Fibroblast of peridontal ligament (primary cell): ENCODE results near the gene LTBP4.
"Not testable (repeated sequence)": the region's sequence is repeated elsewhere in the genome, so short reads cannot be mapped to it uniquely, and the experiment has no call there.

Experiments used
- DNase-seq: peaks from one replicate; pipeline ENCODE4 v3.0.0-alpha.2; 2010; ENCODE audit errors: extremely low read depth

The LTBP4 gene

DNA sequence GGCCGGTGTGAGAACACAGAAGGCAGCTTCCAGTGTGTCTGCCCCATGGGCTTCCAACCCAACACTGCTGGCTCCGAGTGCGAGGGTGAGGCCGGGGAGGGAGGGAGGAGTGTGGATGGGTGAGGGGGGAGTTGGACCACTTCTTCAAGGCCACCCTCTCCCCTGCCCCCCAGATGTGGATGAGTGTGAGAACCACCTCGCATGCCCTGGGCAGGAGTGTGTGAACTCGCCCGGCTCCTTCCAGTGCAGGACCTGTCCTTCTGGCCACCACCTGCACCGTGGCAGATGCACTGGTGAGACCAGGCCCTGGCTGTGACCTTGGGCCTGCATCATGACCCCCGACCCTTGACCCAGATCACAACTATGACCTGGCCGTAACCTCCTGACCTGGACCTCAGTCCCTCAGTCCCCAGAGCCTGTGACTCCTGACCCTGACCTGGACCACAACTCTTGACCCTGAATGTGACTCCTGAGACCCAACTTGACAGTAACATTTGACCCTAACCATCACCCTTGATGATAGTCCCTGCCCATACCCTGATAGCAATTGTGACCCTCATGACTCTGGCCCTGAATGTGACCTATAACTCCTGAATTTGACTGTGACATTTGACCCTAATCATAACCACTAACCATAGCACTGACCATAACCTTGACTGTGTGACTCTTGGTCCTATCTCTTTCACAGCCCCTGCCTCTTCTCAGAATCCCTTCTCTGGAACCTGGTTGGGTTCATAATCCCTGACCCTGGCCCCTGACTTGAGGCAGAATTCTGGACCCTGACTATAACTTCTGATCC lies 10.9 kb downstream of the LTBP4 start:
- DNase-seq, result no peak

GRCh38 chr19:40612831-40613689 lies 11.9 kb downstream of the LTBP4 start:
- no peak for DNase-seq

GRCh38 chr19:40613690-40614621 lies 12.8 kb downstream of the LTBP4 start:
- peak; percentile 76 for DNase-seq

DNA sequence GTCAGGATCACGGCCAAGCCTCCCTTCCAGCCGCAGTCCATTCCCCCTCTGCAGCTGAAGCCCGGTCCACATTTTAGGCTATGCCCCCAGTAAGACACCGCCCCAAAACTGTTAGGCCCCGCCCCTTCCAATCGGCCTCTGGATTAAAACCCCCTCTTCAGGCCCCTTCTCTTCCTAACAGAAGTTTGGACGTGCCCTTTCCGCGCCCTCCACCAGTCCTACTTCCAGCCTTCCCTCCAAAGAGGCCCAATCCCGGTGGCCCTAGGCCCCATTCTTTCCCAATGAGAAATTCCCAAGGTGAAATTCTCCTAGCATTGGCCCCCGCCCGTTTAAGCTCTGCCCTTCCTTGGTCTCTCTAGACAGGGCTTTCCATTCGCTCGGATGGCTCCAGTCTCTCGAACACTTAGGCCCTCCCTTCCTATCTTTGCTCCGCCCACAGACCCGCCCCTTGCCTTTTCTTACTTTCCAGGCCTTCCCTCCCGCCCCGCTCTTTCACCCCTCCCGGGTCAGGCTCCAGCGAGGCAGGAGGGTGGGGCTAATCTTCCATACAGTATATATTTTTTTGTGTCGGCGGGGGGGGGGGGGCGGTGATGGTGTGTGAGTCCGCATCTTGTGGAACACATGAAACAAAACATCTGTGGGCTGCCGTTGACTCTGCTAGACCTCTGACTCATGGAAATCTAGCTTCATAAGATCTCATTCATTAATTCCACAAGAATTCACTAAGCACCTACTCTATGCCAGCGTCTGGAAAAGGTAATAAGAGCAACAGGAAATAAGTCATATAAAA lies 13.6 kb downstream of the LTBP4 start:
- peak; percentile 94 for DNase-seq

GRCh38 chr19:40616178-40616577 lies 15.0 kb downstream of the LTBP4 start:
- DNase-seq, result no peak

DNA sequence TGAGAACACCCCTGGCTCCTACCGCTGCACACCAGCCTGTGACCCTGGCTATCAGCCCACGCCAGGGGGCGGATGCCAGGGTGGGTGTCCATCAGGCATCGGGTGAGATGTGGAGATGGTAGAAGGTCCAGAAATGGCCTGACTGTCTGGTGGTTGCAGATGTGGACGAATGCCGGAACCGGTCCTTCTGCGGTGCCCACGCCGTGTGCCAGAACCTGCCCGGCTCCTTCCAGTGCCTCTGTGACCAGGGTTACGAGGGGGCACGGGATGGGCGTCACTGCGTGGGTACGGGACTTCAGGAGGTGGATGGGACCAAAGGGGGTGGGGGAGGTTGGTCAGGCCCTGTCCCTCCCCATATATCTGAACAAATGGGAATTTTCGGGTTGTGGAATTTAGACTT lies 15.8 kb downstream of the LTBP4 start:
- no peak for DNase-seq

GRCh38 chr19:40617961-40618360 lies 16.8 kb downstream of the LTBP4 start:
- DNase-seq, result no peak

- DNase-seq, result no peak
Measured at GRCh38 chr19:40619333-40620160, 18.4 kb downstream of the LTBP4 start.

GRCh38 chr19:40620161-40620485 lies 19.0 kb downstream of the LTBP4 start:
- no peak for DNase-seq

- no peak for DNase-seq
Measured at GRCh38 chr19:40621283-40621682, 20.1 kb downstream of the LTBP4 start.

DNA sequence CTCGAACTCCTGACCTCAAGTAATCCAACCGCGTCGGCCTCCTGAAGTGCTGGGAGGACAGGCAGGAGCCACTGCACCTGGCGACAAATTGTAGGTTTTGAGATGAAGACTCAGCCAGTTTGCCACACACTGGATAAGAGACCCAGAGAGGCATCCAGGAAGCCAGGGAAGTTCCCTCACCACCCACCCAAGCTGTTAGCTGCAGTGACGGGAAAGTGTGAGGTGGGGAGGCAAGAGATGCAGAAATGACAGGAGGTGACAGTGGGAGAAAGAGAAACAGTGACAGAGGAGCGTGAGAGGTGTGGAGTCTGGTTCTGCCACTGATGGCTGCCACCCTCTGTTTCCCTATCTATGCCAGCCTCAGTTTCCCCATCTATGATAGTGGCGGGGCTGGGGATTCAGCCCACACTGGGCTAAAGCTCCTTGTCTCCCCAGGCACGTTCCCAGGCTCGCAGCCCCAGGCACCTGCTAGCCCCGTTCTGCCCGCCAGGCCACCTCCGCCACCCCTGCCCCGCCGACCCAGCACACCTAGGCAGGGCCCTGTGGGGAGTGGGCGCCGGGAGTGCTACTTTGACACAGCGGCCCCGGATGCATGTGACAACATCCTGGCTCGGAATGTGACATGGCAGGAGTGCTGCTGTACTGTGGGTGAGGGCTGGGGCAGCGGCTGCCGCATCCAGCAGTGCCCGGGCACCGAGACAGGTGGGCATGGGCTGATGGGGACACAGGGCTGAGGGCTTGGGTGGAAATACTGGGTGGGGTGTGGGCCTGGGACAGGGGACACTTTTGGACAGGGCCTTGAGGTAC lies 21.0 kb downstream of the LTBP4 start:
- no peak for DNase-seq

GRCh38 chr19:40622773-40623075 lies 21.6 kb downstream of the LTBP4 start:
- DNase-seq, result no peak

- no peak for DNase-seq
Measured at GRCh38 chr19:40623403-40624251, 22.5 kb downstream of the LTBP4 start.

- not testable (repeated sequence) for DNase-seq
Measured at GRCh38 chr19:40624369-40625153, 23.4 kb downstream of the LTBP4 start.

GRCh38 chr19:40625406-40626120 lies 24.4 kb downstream of the LTBP4 start:
- DNase-seq, result no peak

DNA sequence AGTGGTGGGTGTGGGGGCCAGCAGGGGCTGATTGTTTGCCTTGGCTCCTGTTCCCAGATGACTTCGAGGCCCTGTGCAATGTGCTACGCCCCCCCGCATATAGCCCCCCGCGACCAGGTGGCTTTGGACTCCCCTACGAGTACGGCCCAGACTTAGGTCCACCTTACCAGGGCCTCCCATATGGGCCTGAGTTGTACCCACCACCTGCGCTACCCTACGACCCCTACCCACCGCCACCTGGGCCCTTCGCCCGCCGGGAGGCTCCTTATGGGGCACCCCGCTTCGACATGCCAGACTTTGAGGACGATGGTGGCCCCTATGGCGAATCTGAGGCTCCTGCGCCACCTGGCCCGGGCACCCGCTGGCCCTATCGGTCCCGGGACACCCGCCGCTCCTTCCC lies 25.7 kb downstream of the LTBP4 start:
- DNase-seq, result no peak
